Measurements from ENCODE around the gene RMP24.

DNA sequence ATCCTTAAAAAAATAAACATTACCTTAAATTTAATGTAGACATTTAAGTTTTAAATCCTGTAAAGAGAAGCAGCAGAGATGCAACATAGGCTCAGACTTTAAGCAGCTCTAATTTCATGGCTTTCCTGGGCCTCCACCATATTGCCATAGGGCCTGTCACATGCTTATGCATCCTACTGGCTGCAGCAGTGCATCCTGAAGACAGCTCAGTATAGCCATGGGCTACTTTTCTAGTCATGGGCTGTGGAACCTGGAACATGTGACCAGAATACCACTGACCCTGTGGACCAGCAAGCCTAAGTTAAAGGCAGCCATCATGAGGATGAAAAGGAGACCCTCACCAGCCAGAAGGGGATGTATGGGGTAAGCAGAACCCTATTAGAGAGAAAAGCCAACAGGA, 10.7 kb downstream of the RMP24 start:
- TF ChIP-seq POLR2A (IDR thresholded peaks at IDR 0.05) = no peak
- TF ChIP-seq, protein P1, sequence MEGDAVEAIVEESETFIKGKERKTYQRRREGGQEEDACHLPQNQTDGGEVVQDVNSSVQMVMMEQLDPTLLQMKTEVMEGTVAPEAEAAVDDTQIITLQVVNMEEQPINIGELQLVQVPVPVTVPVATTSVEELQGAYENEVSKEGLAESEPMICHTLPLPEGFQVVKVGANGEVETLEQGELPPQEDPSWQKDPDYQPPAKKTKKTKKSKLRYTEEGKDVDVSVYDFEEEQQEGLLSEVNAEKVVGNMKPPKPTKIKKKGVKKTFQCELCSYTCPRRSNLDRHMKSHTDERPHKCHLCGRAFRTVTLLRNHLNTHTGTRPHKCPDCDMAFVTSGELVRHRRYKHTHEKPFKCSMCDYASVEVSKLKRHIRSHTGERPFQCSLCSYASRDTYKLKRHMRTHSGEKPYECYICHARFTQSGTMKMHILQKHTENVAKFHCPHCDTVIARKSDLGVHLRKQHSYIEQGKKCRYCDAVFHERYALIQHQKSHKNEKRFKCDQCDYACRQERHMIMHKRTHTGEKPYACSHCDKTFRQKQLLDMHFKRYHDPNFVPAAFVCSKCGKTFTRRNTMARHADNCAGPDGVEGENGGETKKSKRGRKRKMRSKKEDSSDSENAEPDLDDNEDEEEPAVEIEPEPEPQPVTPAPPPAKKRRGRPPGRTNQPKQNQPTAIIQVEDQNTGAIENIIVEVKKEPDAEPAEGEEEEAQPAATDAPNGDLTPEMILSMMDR (IDR thresholded peaks at IDR 0.05) = no peak
